CD4-positive, alpha-beta T cell (primary cell): ENCODE measurements around the gene TAF1B. TPM values are rescaled to one million over a fixed set of nuclear protein-coding genes. Genes with fewer than 3 reads are reported as not detected.

Experiments used
- ATAC-seq: fragments of 200-7000 bp; cut with Tn5 transposase; one replicate; pipeline ENCODE4 v1.10.0; 2022; ENCODE audit warnings: mild to moderate bottlenecking; ENCODE audit not compliant: poor library complexity
- CTCF ChIA-PET: fragments of 350-600 bp; sonication (Branson Sonifier 250); formaldehyde crosslinking; loops from one replicate; lab custom pipeline; 2021; ENCODE audit warnings: antibody characterized with exemption, inconsistent platforms; lab: Charles Lee
- POLR2A ChIA-PET: fragments of 350-600 bp; sonication (Branson Sonifier 250); formaldehyde crosslinking; loops from one replicate; lab custom pipeline; 2021; ENCODE audit warnings: antibody characterized with exemption, inconsistent platforms; lab: Charles Lee
- DNase-seq, 14 experiments: peaks; one replicate each; pipeline ENCODE4 v3.0.0-alpha.2; 2013 to 2020; ENCODE audit warnings: mixed read lengths in 2 of 14
- H3K27ac ChIP-seq, 2 donors: one replicate each; pipeline versions ENCODE4 v1.5.1 to v1.7.0; 2013; ENCODE audit warnings: low read length in 2 of 2, low read depth in 1 of 2, mild to moderate bottlenecking in 1 of 2
- H3K27me3 ChIP-seq, 2 experiments: 1 replicate in 1 of 2; 2 replicates in 1 of 2; pipeline versions ENCODE4 v1.6.1 to v1.7.0; 2013; ENCODE audit warnings: low read length in 2 of 2, control low read depth in 1 of 2, mild to moderate bottlenecking in 1 of 2, moderate library complexity in 1 of 2; ENCODE audit not compliant: insufficient read depth in 2 of 2, control insufficient read depth in 1 of 2
- H3K36me3 ChIP-seq: one replicate; pipeline ENCODE4 v1.6.1; 2013; ENCODE audit warnings: low read length, control low read depth; ENCODE audit not compliant: insufficient read depth
- H3K4me1 ChIP-seq: one replicate; pipeline ENCODE4 v1.6.1; 2013; ENCODE audit warnings: low read length, control low read depth; ENCODE audit not compliant: insufficient read depth
- H3K4me3 ChIP-seq: one replicate; pipeline ENCODE4 v1.5.1; 2013; ENCODE audit warnings: mild to moderate bottlenecking, low read length, moderate library complexity
- H3K9me3 ChIP-seq, 2 experiments: 1 replicate in 1 of 2; 2 replicates in 1 of 2; pipeline versions ENCODE4 v1.6.1 to v1.7.0; 2013; ENCODE audit warnings: low read length in 2 of 2, mild to moderate bottlenecking in 2 of 2, control low read depth in 1 of 2, moderate library complexity in 1 of 2; ENCODE audit not compliant: control insufficient read depth in 1 of 2, insufficient read depth in 1 of 2
- H3K27ac Mint-ChIP-seq: one replicate; pipeline ENCODE4 v1.8.0; 2020; ENCODE audit warnings: mixed read lengths
- H3K27me3 Mint-ChIP-seq: one replicate; pipeline ENCODE4 v1.8.0; 2021; ENCODE audit warnings: mixed read lengths
- H3K36me3 Mint-ChIP-seq: one replicate; pipeline ENCODE4 v1.8.0; 2021; ENCODE audit warnings: low read depth, mixed read lengths
- H3K4me1 Mint-ChIP-seq: one replicate; pipeline ENCODE4 v1.8.0; 2021; ENCODE audit warnings: low read depth, mixed read lengths
- H3K4me3 Mint-ChIP-seq: one replicate; pipeline ENCODE4 v1.8.0; 2020; ENCODE audit warnings: mild to moderate bottlenecking, mixed read lengths
- H3K9me3 Mint-ChIP-seq: one replicate; pipeline ENCODE4 v1.8.0; 2020; ENCODE audit warnings: mixed read lengths
- CTCF ChIP-seq: fragments of 200-600 bp; IDR thresholded peaks from one replicate; pipeline ENCODE4 v1.8.0; 2022; ENCODE audit warnings: antibody characterized with exemption, mild to moderate bottlenecking
- intact Hi-C, 2 experiments: fragments of 100-400 bp; cut with DNase I in 1 of 2; cut with micrococcal nuclease in 1 of 2; formaldehyde crosslinking; loops; one replicate each; pipeline versions ENCODE4 v1.15.1 to v1.9.0; 2023 to 2025; cut with DNase I, micrococcal nuclease
- total RNA-seq, 174 experiments: library from RNA in 2 of 174; stranded (reverse) in 2 of 174; gene quantifications; one replicate each; pipeline ENCODE4 v1.2.3 and lab custom pipeline; 2021 to 2026

The TAF1B gene
- total RNA-seq, 2 experiments from 2014 or later: 9.9 to 10.8 TPM

- Mint-ChIP-seq H3K4me1 (peaks cover 11% of the 10 kb centered on the region), H3K4me3 (no peak overlapping the region), H3K9me3 (no peaks in the 10 kb centered on the region), H3K27ac (no peak overlapping the region), H3K36me3 (no peaks in the 10 kb centered on the region), H3K27me3 (no peaks in the 10 kb centered on the region)
- intact Hi-C loops: no loop called here
- Histone ChIP-seq H3K27me3 (no peaks in the 10 kb centered on the region), H3K36me3 (no peaks in the 10 kb centered on the region), H3K27ac (no peak overlapping the region), H3K4me3 (no peak overlapping the region), H3K4me1 (peaks cover 3% of the 10 kb centered on the region), H3K9me3 (no peaks in the 10 kb centered on the region)
- CTCF ChIA-PET: no interaction called here
- POLR2A ChIA-PET: no interaction called here
- DNase-seq (no peak), ATAC-seq (no peak)
- no peak for TF ChIP-seq CTCF
Measured at GRCh38 chr2:9967053-9967775, 123.9 kb downstream of the TAF1B start.

- Histone ChIP-seq H3K9me3 (no peaks in the 10 kb centered on the region), H3K27ac (no peak overlapping the region), H3K4me3 (no peak overlapping the region), H3K27me3 (no peaks in the 10 kb centered on the region), H3K36me3 (no peaks in the 10 kb centered on the region), H3K4me1 (peaks cover 3% of the 10 kb centered on the region)
- ChIA-PET CTCF (no interaction called here), POLR2A (interaction anchor here (1.5 kb wide), 1 partner anchor 15 kb away, joined by 4 read pairs; no protein-coding TSS in a partner anchor)
- Mint-ChIP-seq H3K9me3 (no peaks in the 10 kb centered on the region), H3K4me3 (no peak overlapping the region), H3K36me3 (no peaks in the 10 kb centered on the region), H3K4me1 (peaks cover 11% of the 10 kb centered on the region), H3K27me3 (no peaks in the 10 kb centered on the region), H3K27ac (no peak overlapping the region)
- intact Hi-C loops: no loop called here
- TF ChIP-seq CTCF: no peak
- ATAC-seq (no peak), DNase-seq (no peak)
Measured at GRCh38 chr2:9968553-9969497, 125.6 kb downstream of the TAF1B start.

- H3K27ac ChIP-seq: no peak overlapping the region
- POLR2A ChIA-PET: interaction anchor here (0.7 to 1.5 kb wide), 2 partner anchors 9 to 14 kb away, joined by 3 to 4 read pairs; no protein-coding TSS in a partner anchor
- peaks cover 1% of the 10 kb centered on the region for H3K4me1 ChIP-seq
- no peak overlapping the region for H3K27ac Mint-ChIP-seq
- H3K4me3 ChIP-seq: no peak overlapping the region
- no peak for TF ChIP-seq CTCF
- DNase-seq: no peak
- peaks cover 2% of the 10 kb centered on the region for H3K4me1 Mint-ChIP-seq
- no peaks in the 10 kb centered on the region for H3K36me3 ChIP-seq
- no peak for ATAC-seq
- H3K9me3 Mint-ChIP-seq: no peaks in the 10 kb centered on the region
- H3K27me3 ChIP-seq: no peaks in the 10 kb centered on the region
- H3K9me3 ChIP-seq: no peaks in the 10 kb centered on the region
- intact Hi-C loops: no loop called here
- no peak overlapping the region for H3K4me3 Mint-ChIP-seq
- H3K27me3 Mint-ChIP-seq: no peaks in the 10 kb centered on the region
- CTCF ChIA-PET: interaction anchor here (2.2 kb wide), 1 partner anchor 14 kb away, joined by 10 read pairs; no protein-coding TSS in a partner anchor
- no peaks in the 10 kb centered on the region for H3K36me3 Mint-ChIP-seq
Measured at GRCh38 chr2:9970200-9971044, 127.1 kb downstream of the TAF1B start.
